K562 (cell line): ENCODE measurements around the gene VEGFB. TPM values are rescaled to one million over a fixed set of nuclear protein-coding genes. Genes with fewer than 3 reads are reported as not detected.
A peak's percentile ranks its signal among the peaks of the same experiment; 100 is the strongest.

Source experiments
- ATF7 ChIP-seq: fragments of 450-650 bp; IDR thresholded peaks from 2 replicates; pipeline ENCODE4 v1.7.1; 2014; ENCODE audit warnings: mild to moderate bottlenecking, moderate library complexity
- CC2D1A ChIP-seq: fragments of 450-650 bp; IDR thresholded peaks from 2 replicates; pipeline ENCODE4 v1.6.1; 2017; ENCODE audit warnings: mild to moderate bottlenecking
- CEBPB ChIP-seq: fragments of 450-650 bp; IDR thresholded peaks from 2 replicates; pipeline ENCODE4 v1.6.1; 2016; ENCODE audit warnings: missing genetic modification characterization, missing compliant biosample characterization
- EP300 ChIP-seq: IDR thresholded peaks from 2 replicates; pipeline ENCODE4 v1.6.1; 2012; ENCODE audit warnings: low read length, improper control_type of control experiment
- KDM5B ChIP-seq: fragments of 200-600 bp; sonication (generic); IDR thresholded peaks from 2 replicates; pipeline ENCODE4 v1.6.1; 2012; ENCODE audit warnings: low read depth, mild to moderate bottlenecking, moderate library complexity, low read length, control low read depth, inconsistent platforms; ENCODE audit not compliant: insufficient replicate concordance
- MXI1 ChIP-seq: IDR thresholded peaks from 2 replicates; pipeline ENCODE4 v1.6.1; 2011; ENCODE audit warnings: low read depth, mild to moderate bottlenecking, improper control_type of control experiment, low read length
- NR2C1 ChIP-seq, 2 experiments: fragments of 450-650 bp; IDR thresholded peaks; 2 replicates each; pipeline ENCODE4 v1.6.1; 2017; ENCODE audit warnings: mild to moderate bottlenecking in 2 of 2, antibody characterized with exemption in 1 of 2, inconsistent platforms in 1 of 2, missing compliant biosample characterization in 1 of 2, missing genetic modification characterization in 1 of 2
- POLR2G ChIP-seq: fragments of 200-400 bp; formaldehyde crosslinking; IDR thresholded peaks from 2 replicates; pipeline ENCODE4 v1.6.1; 2017; ENCODE audit warnings: low read depth, mild to moderate bottlenecking, antibody characterized with exemption, low read length, moderate library complexity
- RCOR1 ChIP-seq, 2 experiments: IDR thresholded peaks; 2 replicates each; pipeline ENCODE4 v1.6.1; 2012; ENCODE audit warnings: low read depth in 2 of 2, low read length in 2 of 2, borderline replicate concordance in 1 of 2, improper control_type of control experiment in 1 of 2
- SMAD3 ChIP-seq: fragments of 450-650 bp; formaldehyde crosslinking; conservative IDR thresholded peaks from 2 replicates; pipeline ENCODE4 v1.4.0; 2020; ENCODE audit warnings: mild to moderate bottlenecking
- TAF1 ChIP-seq: IDR thresholded peaks from 2 replicates; pipeline ENCODE4 v1.6.1; 2011; ENCODE audit warnings: mild to moderate bottlenecking, low read length, moderate library complexity; ENCODE audit not compliant: insufficient read depth, control insufficient read depth, severe bottlenecking; ENCODE audit errors: extremely low read depth
- TBL1XR1 ChIP-seq, 2 experiments: IDR thresholded peaks; 2 replicates each; pipeline ENCODE4 v1.6.1; 2012; ENCODE audit warnings: improper control_type of control experiment in 2 of 2, low read length in 2 of 2, mild to moderate bottlenecking in 1 of 2
- TBP ChIP-seq: optimal IDR thresholded peaks from 2 replicates; pipeline ENCODE3; 2011; ENCODE audit warnings: low read depth, low read length, improper control_type of control experiment
- TEAD1 ChIP-seq, 2 experiments: fragments of 450-650 bp in 1 of 2; sonication (generic) in 1 of 2; formaldehyde crosslinking; IDR thresholded peaks; 2 replicates each; pipeline versions ENCODE4 v1.4.0 to v1.8.0; 2020 to 2022; ENCODE audit warnings: mild to moderate bottlenecking in 2 of 2, missing genetic modification reagents in 1 of 2
- XRCC5 ChIP-seq: fragments of 200-400 bp; formaldehyde crosslinking; IDR thresholded peaks from 2 replicates; pipeline ENCODE4 v1.6.1; 2017; ENCODE audit warnings: low read depth, mild to moderate bottlenecking, low read length
- ZNF140 ChIP-seq: fragments of 250-450 bp; sonication (Bioruptor Pico); IDR thresholded peaks from 2 replicates; pipeline ENCODE4 v1.8.0; 2021; ENCODE audit warnings: moderate library complexity, mild to moderate bottlenecking, inconsistent platforms
- ZNF41 ChIP-seq: fragments of 250-450 bp; sonication (Bioruptor Pico); conservative IDR thresholded peaks from 2 replicates; pipeline ENCODE4 v1.4.0; 2020; ENCODE audit warnings: mild to moderate bottlenecking
- polyA plus RNA-seq, 8 experiments: library from polyadenylated mRNA; depleted of rRNA in 4 of 8; stranded (reverse) in 5 of 8; unstranded in 3 of 8; fragments of >200 nt; fragmentation: Nextera tagmentation in 2 of 8; fragmentation: Illumina TruSeq in 1 of 8; extraction: Ambion mirVana in 2 of 8; extraction: Trizol in 1 of 8; gene quantifications; 2 replicates each; pipeline versions ENCODE4 v1.2.1 to v1.2.3, GENCODE V29; 2011 to 2014; ENCODE audit warnings: inconsistent platforms in 1 of 8, missing spikeins in 1 of 8
- total RNA-seq, 7 experiments: library from RNA; depleted of rRNA in 6 of 7; stranded (reverse); fragments of >200 nt in 6 of 7; fragmentation: Illumina TruSeq in 2 of 7; extraction: Trizol in 2 of 7; gene quantifications; 2 replicates each; pipeline versions ENCODE4 v1.2.1 to v1.2.3, GENCODE V29; 2011 to 2021; ENCODE audit warnings: low replicate concordance in 1 of 7
- TF ChIP-seq, protein P1 (sequence below): fragments of 250-450 bp; sonication (Bioruptor Pico); IDR thresholded peaks from 2 replicates; pipeline ENCODE4 v1.8.0; 2022; ENCODE audit warnings: inconsistent platforms
- TF ChIP-seq, protein P2 (sequence below): sonication (generic); formaldehyde crosslinking; IDR thresholded peaks from 2 replicates; pipeline ENCODE4 v1.8.1; 2022; ENCODE audit warnings: missing genetic modification reagents
- TF ChIP-seq, protein P3 (sequence below), 3 experiments: fragments of 200-800 bp in 1 of 3; sonication (Bioruptor generic) in 1 of 3; sonication (generic) in 1 of 3; formaldehyde crosslinking in 1 of 3; IDR thresholded peaks; 2 replicates each; pipeline versions ENCODE4 v1.6.1 to v1.8.0; 2016 to 2022; ENCODE audit warnings: mild to moderate bottlenecking in 2 of 3, missing compliant biosample characterization in 2 of 3, missing genetic modification characterization in 2 of 3, missing genetic modification reagents in 1 of 3
- TF ChIP-seq, protein P4 (sequence below): fragments of 250-450 bp; sonication (Bioruptor Pico); IDR thresholded peaks from 2 replicates; pipeline ENCODE4 v1.4.0; 2020

VEGFB gene
- total and polyA plus RNA-seq, 9 of the 15 experiments (the other 6 are each of a cell fraction or from before 2014, with no cell fraction given), result 11.0 to 83.4 (median 25.7) TPM

DNA sequence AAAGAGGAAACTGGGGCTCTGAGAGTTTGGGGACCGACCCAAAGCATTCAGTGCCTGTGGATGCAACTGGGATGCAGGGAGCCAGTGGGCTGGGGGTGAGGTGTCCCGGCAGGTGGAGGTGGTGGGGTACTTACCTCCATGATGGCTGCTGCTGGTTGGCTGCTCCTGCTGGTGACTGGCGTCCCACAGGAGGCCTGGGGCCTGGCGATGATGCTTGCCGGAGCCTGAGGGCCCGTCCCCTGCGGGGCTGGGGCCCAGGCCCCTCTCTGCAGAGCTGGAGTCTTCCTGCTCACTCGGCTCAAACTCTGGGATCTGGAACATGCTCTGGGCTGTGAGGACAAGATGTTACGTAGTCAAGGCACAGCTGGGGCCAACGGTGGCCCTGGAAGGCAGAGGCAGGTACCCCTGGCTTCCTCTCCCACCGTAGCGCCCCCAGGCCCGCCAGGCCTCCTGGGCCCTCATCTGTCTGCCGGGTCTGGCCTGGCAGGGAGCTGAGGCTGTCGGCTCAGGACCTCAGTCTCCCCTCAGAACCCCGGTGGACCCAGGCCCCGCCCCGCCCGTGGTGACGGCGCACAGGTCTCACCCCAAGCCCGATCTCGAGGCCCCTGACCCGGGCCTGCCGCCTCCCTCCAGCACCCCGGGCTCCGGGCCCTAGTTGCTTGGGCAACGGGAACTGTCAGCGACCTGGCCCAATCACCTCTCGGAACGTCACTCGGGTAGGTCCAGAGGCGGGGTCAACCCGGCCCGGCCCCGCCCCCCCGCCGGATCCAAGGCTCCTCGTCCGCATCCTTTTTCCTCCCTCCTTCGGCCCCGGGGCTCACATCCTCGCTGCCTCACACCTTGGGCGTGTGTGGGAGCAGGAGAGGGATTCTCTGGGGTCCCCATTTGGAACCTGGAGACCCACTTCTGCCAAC, 49.9 kb downstream of the VEGFB start, which contains the start of gene BAD (continued):
- TF ChIP-seq, protein P1, sequence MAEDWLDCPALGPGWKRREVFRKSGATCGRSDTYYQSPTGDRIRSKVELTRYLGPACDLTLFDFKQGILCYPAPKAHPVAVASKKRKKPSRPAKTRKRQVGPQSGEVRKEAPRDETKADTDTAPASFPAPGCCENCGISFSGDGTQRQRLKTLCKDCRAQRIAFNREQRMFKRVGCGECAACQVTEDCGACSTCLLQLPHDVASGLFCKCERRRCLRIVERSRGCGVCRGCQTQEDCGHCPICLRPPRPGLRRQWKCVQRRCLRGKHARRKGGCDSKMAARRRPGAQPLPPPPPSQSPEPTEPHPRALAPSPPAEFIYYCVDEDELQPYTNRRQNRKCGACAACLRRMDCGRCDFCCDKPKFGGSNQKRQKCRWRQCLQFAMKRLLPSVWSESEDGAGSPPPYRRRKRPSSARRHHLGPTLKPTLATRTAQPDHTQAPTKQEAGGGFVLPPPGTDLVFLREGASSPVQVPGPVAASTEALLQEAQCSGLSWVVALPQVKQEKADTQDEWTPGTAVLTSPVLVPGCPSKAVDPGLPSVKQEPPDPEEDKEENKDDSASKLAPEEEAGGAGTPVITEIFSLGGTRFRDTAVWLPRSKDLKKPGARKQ, result no peak
- TF ChIP-seq NR2C1 (IDR thresholded peaks at IDR 0.05) (no peak), NR2C1 (tag; IDR thresholded peaks at IDR 0.05) (0 out of 2 replicates have a peak, but pooled peaks have one; percentile 15), MXI1 (peak; percentile 92), XRCC5 (0 out of 2 replicates have a peak, but pooled peaks have one; percentile 58), TBL1XR1 (IDR thresholded peaks at IDR 0.05; ENCODE audit: low read length in 2 of 2) (peak in 1 of 2 experiments; percentile 42; a peak in 1 of 4 replicates), ATF7 (0 out of 2 replicates have a peak, but pooled peaks have one; percentile 31), EP300 (0 out of 2 replicates have a peak, but pooled peaks have one; percentile 15), CC2D1A (0 out of 2 replicates have a peak, but pooled peaks have one; percentile 12), POLR2G (peak; percentile 80), TAF1 (peak; percentile 61), RCOR1 (IDR thresholded peaks at IDR 0.05; ENCODE audit: borderline replicate concordance in 1 of 2, low read depth in 2 of 2, low read length in 2 of 2) (peak in 1 of 2 experiments; percentile 10; a peak in 1 of 4 replicates), ZNF140 (CRISPR knock-in tag) (no peak), ZNF41 (CRISPR knock-in tag) (no peak), TEAD1 (CRISPR knock-in tag; IDR thresholded peaks at IDR 0.05) (no peak), KDM5B (peak; percentile 50), SMAD3 (CRISPR knock-in tag) (no peak), CEBPB (tag) (no peak), TBP (peak; percentile 23)
- TF ChIP-seq, protein P2, sequence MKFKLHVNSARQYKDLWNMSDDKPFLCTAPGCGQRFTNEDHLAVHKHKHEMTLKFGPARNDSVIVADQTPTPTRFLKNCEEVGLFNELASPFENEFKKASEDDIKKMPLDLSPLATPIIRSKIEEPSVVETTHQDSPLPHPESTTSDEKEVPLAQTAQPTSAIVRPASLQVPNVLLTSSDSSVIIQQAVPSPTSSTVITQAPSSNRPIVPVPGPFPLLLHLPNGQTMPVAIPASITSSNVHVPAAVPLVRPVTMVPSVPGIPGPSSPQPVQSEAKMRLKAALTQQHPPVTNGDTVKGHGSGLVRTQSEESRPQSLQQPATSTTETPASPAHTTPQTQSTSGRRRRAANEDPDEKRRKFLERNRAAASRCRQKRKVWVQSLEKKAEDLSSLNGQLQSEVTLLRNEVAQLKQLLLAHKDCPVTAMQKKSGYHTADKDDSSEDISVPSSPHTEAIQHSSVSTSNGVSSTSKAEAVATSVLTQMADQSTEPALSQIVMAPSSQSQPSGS (CRISPR knock-in tag), result no peak
- TF ChIP-seq, protein P3, sequence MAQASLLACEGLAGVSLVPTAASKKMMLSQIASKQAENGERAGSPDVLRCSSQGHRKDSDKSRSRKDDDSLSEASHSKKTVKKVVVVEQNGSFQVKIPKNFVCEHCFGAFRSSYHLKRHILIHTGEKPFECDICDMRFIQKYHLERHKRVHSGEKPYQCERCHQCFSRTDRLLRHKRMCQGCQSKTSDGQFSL (CRISPR knock-in tag; IDR thresholded peaks at IDR 0.05), result no peak
- TF ChIP-seq, protein P3 (tag; IDR thresholded peaks at IDR 0.05), result no peak
- TF ChIP-seq, protein P4, sequence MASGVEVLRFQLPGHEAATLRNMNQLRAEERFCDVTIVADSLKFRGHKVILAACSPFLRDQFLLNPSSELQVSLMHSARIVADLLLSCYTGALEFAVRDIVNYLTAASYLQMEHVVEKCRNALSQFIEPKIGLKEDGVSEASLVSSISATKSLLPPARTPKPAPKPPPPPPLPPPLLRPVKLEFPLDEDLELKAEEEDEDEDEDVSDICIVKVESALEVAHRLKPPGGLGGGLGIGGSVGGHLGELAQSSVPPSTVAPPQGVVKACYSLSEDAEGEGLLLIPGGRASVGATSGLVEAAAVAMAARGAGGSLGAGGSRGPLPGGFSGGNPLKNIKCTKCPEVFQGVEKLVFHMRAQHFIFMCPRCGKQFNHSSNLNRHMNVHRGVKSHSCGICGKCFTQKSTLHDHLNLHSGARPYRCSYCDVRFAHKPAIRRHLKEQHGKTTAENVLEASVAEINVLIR, result peak; percentile 75
